K562 (cell line): Measurements from ENCODE around the gene CALML3. TPM values are rescaled to one million over a fixed set of nuclear protein-coding genes. Genes with fewer than 3 reads are reported as not detected.
A peak's percentile ranks its signal among the peaks of the same experiment; 100 is the strongest.

Experiments
- ATAC-seq: fragments of 200-7000 bp; cut with Tn5 transposase; 3 replicates; pipeline ENCODE4 v1.9.1; 2020; ENCODE audit warnings: moderate library complexity
- BruUV-seq: library from RNA; stranded (reverse); fragments of 400-500 nt; replicated peaks from 2 replicates; lab custom pipeline; 2021; lab: Mats Ljungman, UMichigan
- CTCF ChIA-PET: fragments of 300-600 bp; formaldehyde crosslinking; extraction: SDS; loops from one replicate; lab custom pipeline; 2021; ENCODE audit warnings: low intra/inter-chr PET ratio; lab: Yijun Ruan, JAX
- POLR2A ChIA-PET: fragments of 300-600, 350-650 bp; sonication (Branson Sonifier 250); formaldehyde crosslinking; extraction: SDS; loops from one replicate; lab custom pipeline; 2021; ENCODE audit warnings: antibody characterized with exemption, inconsistent platforms; lab: Yijun Ruan, JAX
- DNase-seq, 4 experiments: peaks; one replicate each; pipeline versions ENCODE4 v3.0.0 to v3.0.0-alpha.2; 2011 to 2018; ENCODE audit warnings: low spot score in 3 of 4, mixed read lengths in 3 of 4; ENCODE audit errors: extremely low read depth in 1 of 4
- FAIRE-seq: peaks from 2 replicates; lab custom pipeline; 2011; peaks lifted over from hg19 to GRCh38; lab: Jason Lieb, UNC
- H2AFZ ChIP-seq: 2 replicates; pipeline ENCODE4 v1.6.0; 2011; ENCODE audit warnings: low read depth, low read length, control low read depth, inconsistent platforms
- H3K27ac ChIP-seq: fragments of 200-600 bp; 3 replicates; pipeline ENCODE4 v1.8.0; 2011; ENCODE audit warnings: low read depth, mild to moderate bottlenecking, control low read depth, inconsistent platforms, low read length, moderate library complexity, mixed read lengths; ENCODE audit errors: extremely low read depth
- H3K27me3 ChIP-seq, 2 experiments: fragments of 300-600 bp in 1 of 2; 2 replicates in 1 of 2; 3 replicates in 1 of 2; pipeline versions ENCODE4 v1.6.0 to v1.8.0; 2011; ENCODE audit warnings: inconsistent platforms in 2 of 2, low read length in 2 of 2, mild to moderate bottlenecking in 1 of 2, mixed read lengths in 1 of 2, moderate library complexity in 1 of 2; ENCODE audit not compliant: control insufficient read depth in 2 of 2, insufficient read depth in 2 of 2
- H3K36me3 ChIP-seq: fragments of 300-600 bp; 3 replicates; pipeline ENCODE4 v1.8.0; 2011; ENCODE audit warnings: mild to moderate bottlenecking, low read length, inconsistent platforms; ENCODE audit not compliant: control insufficient read depth, insufficient read depth
- H3K4me1 ChIP-seq, 2 experiments: fragments of 200-600 bp in 1 of 2; replicated peaks in 1 of 2; 2 replicates in 1 of 2; 3 replicates in 1 of 2; pipeline versions ENCODE4 v1.5.1 to v1.8.0; 2011; ENCODE audit warnings: inconsistent platforms in 2 of 2, low read length in 2 of 2, mild to moderate bottlenecking in 1 of 2, mixed read lengths in 1 of 2, moderate library complexity in 1 of 2; ENCODE audit not compliant: control insufficient read depth in 2 of 2, insufficient read depth in 2 of 2
- H3K4me2 ChIP-seq: 2 replicates; pipeline ENCODE4 v1.6.1; 2011; ENCODE audit warnings: low read length, control low read depth, inconsistent platforms, mixed read lengths; ENCODE audit not compliant: insufficient read depth
- H3K4me3 ChIP-seq: fragments of 200-600 bp; sonication (generic), shearing (Covaris generic); 2 replicates; pipeline ENCODE4 v1.5.1; 2016; ENCODE audit warnings: control low read depth, inconsistent platforms
- H3K79me2 ChIP-seq: fragments of 200-600 bp; 3 replicates; pipeline ENCODE4 v1.8.0; 2011; ENCODE audit warnings: low read length, inconsistent platforms; ENCODE audit not compliant: control insufficient read depth, insufficient read depth
- H3K9ac ChIP-seq, 2 experiments: 2 replicates each; pipeline versions ENCODE4 v1.6.0 to v1.6.1; 2011; ENCODE audit warnings: low read depth in 2 of 2, low read length in 2 of 2, control low read depth in 1 of 2, inconsistent platforms in 1 of 2, mild to moderate bottlenecking in 1 of 2, mixed read lengths in 1 of 2; ENCODE audit not compliant: insufficient read depth in 1 of 2
- H3K9me1 ChIP-seq: one replicate; pipeline ENCODE4 v1.6.0; 2011; ENCODE audit warnings: inconsistent platforms, mild to moderate bottlenecking, low read length, moderate library complexity; ENCODE audit not compliant: control insufficient read depth, insufficient read depth
- H3K9me3 ChIP-seq: replicated peaks from 2 replicates; pipeline ENCODE4 v1.5.1; 2011; ENCODE audit warnings: low read depth, low read length, inconsistent platforms; ENCODE audit not compliant: control insufficient read depth, insufficient read depth
- H4K20me1 ChIP-seq: replicated peaks from 2 replicates; pipeline ENCODE4 v1.6.1; 2011; ENCODE audit warnings: low read length, inconsistent platforms, mixed read lengths; ENCODE audit not compliant: control insufficient read depth, insufficient read depth
- EWSR1 ChIP-seq: fragments of 450-650 bp; IDR thresholded peaks from 2 replicates; pipeline ENCODE4 v1.6.1; 2018; ENCODE audit warnings: borderline replicate concordance, mild to moderate bottlenecking, low read depth, moderate library complexity; ENCODE audit not compliant: partially characterized antibody
- GABPB1 ChIP-seq: sonication (generic); formaldehyde crosslinking; IDR thresholded peaks from 2 replicates; pipeline ENCODE4 v1.8.0; 2022; ENCODE audit warnings: mild to moderate bottlenecking, missing genetic modification reagents
- HMGXB4 ChIP-seq: sonication (generic); formaldehyde crosslinking; IDR thresholded peaks from 2 replicates; pipeline ENCODE4 v1.8.1; 2023; ENCODE audit warnings: mild to moderate bottlenecking, missing genetic modification reagents
- NFATC3 ChIP-seq: fragments of 450-650 bp; IDR thresholded peaks from 2 replicates; pipeline ENCODE4 v1.6.1; 2017; ENCODE audit warnings: mild to moderate bottlenecking
- SUPT5H ChIP-seq: fragments of 450-650 bp; IDR thresholded peaks from 2 replicates; pipeline ENCODE4 v1.6.1; 2016
- TOE1 ChIP-seq, 2 experiments: fragments of 450-650 bp in 1 of 2; sonication (generic) in 1 of 2; formaldehyde crosslinking in 1 of 2; IDR thresholded peaks; 2 replicates each; pipeline versions ENCODE4 v1.7.1 to v1.8.0; 2016 to 2022; ENCODE audit warnings: borderline replicate concordance in 2 of 2, mild to moderate bottlenecking in 2 of 2, antibody characterized with exemption in 1 of 2, inconsistent platforms in 1 of 2, low read depth in 1 of 2, missing genetic modification reagents in 1 of 2, moderate library complexity in 1 of 2
- ZC3H11A ChIP-seq: IDR thresholded peaks from 2 replicates; pipeline ENCODE4 v1.6.1; 2012; ENCODE audit warnings: low read depth, low read length, improper control_type of control experiment
- ZNF695 ChIP-seq: fragments of 450-650 bp; formaldehyde crosslinking; IDR thresholded peaks from 2 replicates; pipeline ENCODE4 v1.4.0; 2020; ENCODE audit warnings: mild to moderate bottlenecking, moderate library complexity
- WGBS: fragments of 100-300 bp; shearing (Covaris generic); methylation state at CpG from one replicate; pipeline ENCODE4 v1.1.6; 2016; ENCODE audit warnings: low coverage, mixed read lengths; ENCODE audit not compliant: insufficient coverage; ENCODE audit errors: missing lambda C conversion rate; 5-methylcytosine and 5-hydroxymethylcytosine counted together
- in situ Hi-C: fragments of 300-500 bp; cut with MboI; formaldehyde crosslinking; loops from 4 replicates; pipeline ENCODE4 v1.15.0; 2018; ENCODE audit warnings: inconsistent platforms, mixed read lengths
- intact Hi-C: fragments of 100-400 bp; cut with micrococcal nuclease; formaldehyde crosslinking; loops from 2 replicates; pipeline ENCODE4 v1.14.2; 2022
- polyA plus RNA-seq, 8 experiments: library from polyadenylated mRNA; depleted of rRNA in 4 of 8; stranded (reverse) in 5 of 8; unstranded in 3 of 8; fragments of >200 nt; fragmentation: Nextera tagmentation in 2 of 8; fragmentation: Illumina TruSeq in 1 of 8; extraction: Ambion mirVana in 2 of 8; extraction: Trizol in 1 of 8; gene quantifications; 2 replicates each; pipeline versions ENCODE4 v1.2.1 to v1.2.3, GENCODE V29; 2011 to 2014; ENCODE audit warnings: inconsistent platforms in 1 of 8, missing spikeins in 1 of 8
- total RNA-seq, 7 experiments: library from RNA; depleted of rRNA in 6 of 7; stranded (reverse); fragments of >200 nt in 6 of 7; fragmentation: Illumina TruSeq in 2 of 7; extraction: Trizol in 2 of 7; gene quantifications; 2 replicates each; pipeline versions ENCODE4 v1.2.1 to v1.2.3, GENCODE V29; 2011 to 2021; ENCODE audit warnings: low replicate concordance in 1 of 7
- TF ChIP-seq, protein P1 (sequence below): sonication (generic); formaldehyde crosslinking; IDR thresholded peaks from 2 replicates; pipeline ENCODE4 v1.8.0; 2022; ENCODE audit warnings: mild to moderate bottlenecking, missing genetic modification reagents
- TF ChIP-seq, protein P2 (sequence below): sonication (generic); formaldehyde crosslinking; IDR thresholded peaks from 2 replicates; pipeline ENCODE4 v1.8.0; 2022; ENCODE audit warnings: mild to moderate bottlenecking, missing genetic modification reagents
- TF ChIP-seq, protein P3 (sequence below): fragments of 250-450 bp; sonication (Bioruptor Pico); IDR thresholded peaks from 2 replicates; pipeline ENCODE4 v1.5.1; 2021; ENCODE audit warnings: mild to moderate bottlenecking

CALML3 gene
- total and polyA plus RNA-seq, 9 of the 15 experiments (the other 6 are each of a cell fraction or from before 2014, with no cell fraction given), result not detected

DNA sequence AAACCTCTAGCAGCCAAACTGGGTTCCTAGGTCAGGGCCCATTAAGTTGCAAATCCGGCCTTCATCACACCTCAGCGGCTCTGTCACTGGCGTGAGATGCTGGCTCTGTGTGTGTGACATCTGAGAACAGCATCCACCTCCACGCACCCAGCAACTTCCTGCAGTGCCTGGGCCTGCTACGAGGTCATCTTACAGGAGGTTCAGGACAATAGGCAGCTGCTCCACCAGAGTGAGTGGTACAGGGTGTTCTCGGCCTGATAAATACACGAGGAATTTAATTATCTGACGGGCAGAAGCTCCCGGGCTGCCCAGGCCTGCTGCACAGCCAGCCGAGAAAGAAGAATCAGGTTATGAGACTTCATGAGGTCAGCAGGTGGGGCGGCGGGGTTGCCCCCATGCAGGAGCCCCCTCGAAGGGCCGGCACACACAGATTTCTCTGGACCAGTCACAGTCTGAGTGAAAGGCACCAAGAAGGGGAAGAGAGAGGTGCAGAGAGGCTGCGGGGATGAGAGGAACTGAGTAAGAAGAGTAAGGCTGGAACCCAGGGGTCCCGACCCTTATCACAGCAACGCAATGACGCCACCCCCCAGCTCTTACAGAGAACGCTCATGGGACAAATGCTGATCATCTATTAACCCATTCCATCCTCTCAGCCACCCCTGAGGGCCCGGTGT is 49.3 kb downstream of the CALML3 start:
- Histone ChIP-seq H3K79me2 (no peaks in the 10 kb centered on the region), H3K9ac (peak overlapping the region in 1 of 2 experiments; percentile 36; a peak in 1 of 4 replicates), H4K20me1 (no peaks in the 10 kb centered on the region), H3K27ac (no peak overlapping the region), H3K4me1 (peaks cover 4 to 31% of the 10 kb centered on the region in 2 experiments; a peak in 3 of 5 replicates), H3K4me2 (no peak overlapping the region), H3K36me3 (no peaks in the 10 kb centered on the region), H3K27me3 (no peaks in the 10 kb centered on the region), H3K9me3 (no peaks in the 10 kb centered on the region), H2AFZ (no peak overlapping the region), H3K9me1 (no peaks in the 10 kb centered on the region), H3K4me3 (no peak overlapping the region)
- FAIRE-seq (no peak), ATAC-seq (no peak; the same call in 2 of the 3 replicates), DNase-seq (no peak)
- in situ Hi-C loops, result no loop called here
- ChIA-PET POLR2A (interaction anchor here (0.9 kb wide), 1 partner anchor 18 kb away, joined by 3 read pairs; no protein-coding TSS in a partner anchor), CTCF (no interaction called here)
- WGBS, result 43% methylated on average over 16 of the region's 20 CpGs
- no TSS peak for BruUV-seq
- intact Hi-C loops, result no loop called here
- no peak for TF ChIP-seq HMGXB4
- TF ChIP-seq TOE1 (IDR thresholded peaks at IDR 0.05; ENCODE audit: borderline replicate concordance), result no peak
- no peak for TF ChIP-seq TOE1 (CRISPR knock-in tag; IDR thresholded peaks at IDR 0.05; ENCODE audit: borderline replicate concordance, low read depth)
- TF ChIP-seq, protein P1, sequence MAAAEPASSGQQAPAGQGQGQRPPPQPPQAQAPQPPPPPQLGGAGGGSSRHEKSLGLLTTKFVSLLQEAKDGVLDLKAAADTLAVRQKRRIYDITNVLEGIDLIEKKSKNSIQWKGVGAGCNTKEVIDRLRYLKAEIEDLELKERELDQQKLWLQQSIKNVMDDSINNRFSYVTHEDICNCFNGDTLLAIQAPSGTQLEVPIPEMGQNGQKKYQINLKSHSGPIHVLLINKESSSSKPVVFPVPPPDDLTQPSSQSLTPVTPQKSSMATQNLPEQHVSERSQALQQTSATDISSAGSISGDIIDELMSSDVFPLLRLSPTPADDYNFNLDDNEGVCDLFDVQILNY (CRISPR knock-in tag), result no peak
- TF ChIP-seq EWSR1, result no peak
- TF ChIP-seq, protein P2, sequence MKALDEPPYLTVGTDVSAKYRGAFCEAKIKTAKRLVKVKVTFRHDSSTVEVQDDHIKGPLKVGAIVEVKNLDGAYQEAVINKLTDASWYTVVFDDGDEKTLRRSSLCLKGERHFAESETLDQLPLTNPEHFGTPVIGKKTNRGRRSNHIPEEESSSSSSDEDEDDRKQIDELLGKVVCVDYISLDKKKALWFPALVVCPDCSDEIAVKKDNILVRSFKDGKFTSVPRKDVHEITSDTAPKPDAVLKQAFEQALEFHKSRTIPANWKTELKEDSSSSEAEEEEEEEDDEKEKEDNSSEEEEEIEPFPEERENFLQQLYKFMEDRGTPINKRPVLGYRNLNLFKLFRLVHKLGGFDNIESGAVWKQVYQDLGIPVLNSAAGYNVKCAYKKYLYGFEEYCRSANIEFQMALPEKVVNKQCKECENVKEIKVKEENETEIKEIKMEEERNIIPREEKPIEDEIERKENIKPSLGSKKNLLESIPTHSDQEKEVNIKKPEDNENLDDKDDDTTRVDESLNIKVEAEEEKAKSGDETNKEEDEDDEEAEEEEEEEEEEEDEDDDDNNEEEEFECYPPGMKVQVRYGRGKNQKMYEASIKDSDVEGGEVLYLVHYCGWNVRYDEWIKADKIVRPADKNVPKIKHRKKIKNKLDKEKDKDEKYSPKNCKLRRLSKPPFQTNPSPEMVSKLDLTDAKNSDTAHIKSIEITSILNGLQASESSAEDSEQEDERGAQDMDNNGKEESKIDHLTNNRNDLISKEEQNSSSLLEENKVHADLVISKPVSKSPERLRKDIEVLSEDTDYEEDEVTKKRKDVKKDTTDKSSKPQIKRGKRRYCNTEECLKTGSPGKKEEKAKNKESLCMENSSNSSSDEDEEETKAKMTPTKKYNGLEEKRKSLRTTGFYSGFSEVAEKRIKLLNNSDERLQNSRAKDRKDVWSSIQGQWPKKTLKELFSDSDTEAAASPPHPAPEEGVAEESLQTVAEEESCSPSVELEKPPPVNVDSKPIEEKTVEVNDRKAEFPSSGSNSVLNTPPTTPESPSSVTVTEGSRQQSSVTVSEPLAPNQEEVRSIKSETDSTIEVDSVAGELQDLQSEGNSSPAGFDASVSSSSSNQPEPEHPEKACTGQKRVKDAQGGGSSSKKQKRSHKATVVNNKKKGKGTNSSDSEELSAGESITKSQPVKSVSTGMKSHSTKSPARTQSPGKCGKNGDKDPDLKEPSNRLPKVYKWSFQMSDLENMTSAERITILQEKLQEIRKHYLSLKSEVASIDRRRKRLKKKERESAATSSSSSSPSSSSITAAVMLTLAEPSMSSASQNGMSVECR, result no peak
- TF ChIP-seq, protein P3, sequence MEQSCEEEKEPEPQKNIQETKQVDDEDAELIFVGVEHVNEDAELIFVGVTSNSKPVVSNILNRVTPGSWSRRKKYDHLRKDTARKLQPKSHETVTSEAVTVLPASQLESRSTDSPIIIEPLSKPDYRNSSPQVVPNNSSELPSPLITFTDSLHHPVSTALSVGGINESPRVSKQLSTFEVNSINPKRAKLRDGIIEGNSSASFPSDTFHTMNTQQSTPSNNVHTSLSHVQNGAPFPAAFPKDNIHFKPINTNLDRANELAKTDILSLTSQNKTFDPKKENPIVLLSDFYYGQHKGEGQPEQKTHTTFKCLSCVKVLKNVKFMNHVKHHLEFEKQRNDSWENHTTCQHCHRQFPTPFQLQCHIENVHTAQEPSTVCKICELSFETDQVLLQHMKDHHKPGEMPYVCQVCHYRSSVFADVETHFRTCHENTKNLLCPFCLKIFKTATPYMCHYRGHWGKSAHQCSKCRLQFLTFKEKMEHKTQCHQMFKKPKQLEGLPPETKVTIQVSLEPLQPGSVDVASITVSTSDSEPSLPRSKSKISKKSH (CRISPR knock-in tag), result no peak
- no peak for TF ChIP-seq ZC3H11A
- TF ChIP-seq ZNF695 (CRISPR knock-in tag), result no peak
- TF ChIP-seq NFATC3, result no peak
- TF ChIP-seq GABPB1 (CRISPR knock-in tag), result no peak
- no peak for TF ChIP-seq SUPT5H
